HG03354 (cell line): ENCODE results near the gene KCNC1.

Experiments used
- ATAC-seq: cut with Tn5 transposase; IDR thresholded peaks from one replicate; pipeline ENCODE4 v1.9.1; 2021; ENCODE audit warnings: mild to moderate bottlenecking; ENCODE audit not compliant: unreplicated experiment, poor library complexity, severe bottlenecking

The KCNC1 gene

DNA sequence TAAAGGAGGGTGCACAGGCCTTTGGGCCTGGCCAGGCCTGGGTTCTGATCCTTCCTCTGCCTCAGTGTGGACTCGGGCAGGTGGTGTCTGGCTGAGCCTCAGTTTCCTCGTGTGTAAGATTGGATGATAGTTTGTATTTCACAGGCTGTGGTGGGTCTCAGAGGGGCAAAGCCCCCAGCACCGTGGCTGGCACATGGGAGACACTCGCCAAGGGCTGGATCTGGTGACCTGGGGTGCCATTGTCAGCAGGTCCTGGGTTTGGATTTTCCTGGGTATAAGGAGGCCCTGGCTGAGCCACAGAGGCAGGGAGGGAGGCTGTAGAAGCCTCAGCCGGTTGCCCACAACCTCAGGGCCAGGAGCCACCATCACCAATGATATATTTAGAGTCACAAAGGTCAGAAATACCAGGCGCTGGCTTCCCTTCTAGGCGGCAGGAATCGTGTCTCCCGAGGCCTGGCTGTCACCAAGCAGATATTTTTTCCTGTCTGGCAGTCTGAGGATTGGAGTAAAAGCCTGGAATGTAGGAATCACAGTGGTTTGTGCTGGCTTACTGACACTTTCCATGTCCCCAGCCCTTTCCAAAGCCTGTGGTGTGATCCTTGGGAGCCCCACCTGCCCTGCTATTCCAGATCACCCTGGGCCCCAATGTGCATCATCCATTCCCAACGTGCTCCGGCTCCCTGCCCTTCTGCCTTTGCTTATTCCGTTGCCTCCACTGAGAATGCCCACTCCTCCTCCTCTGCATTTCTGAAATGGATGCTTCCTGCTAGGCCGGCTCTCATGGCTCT lies 15.6 kb downstream of the KCNC1 start:
- ATAC-seq: no peak

DNA sequence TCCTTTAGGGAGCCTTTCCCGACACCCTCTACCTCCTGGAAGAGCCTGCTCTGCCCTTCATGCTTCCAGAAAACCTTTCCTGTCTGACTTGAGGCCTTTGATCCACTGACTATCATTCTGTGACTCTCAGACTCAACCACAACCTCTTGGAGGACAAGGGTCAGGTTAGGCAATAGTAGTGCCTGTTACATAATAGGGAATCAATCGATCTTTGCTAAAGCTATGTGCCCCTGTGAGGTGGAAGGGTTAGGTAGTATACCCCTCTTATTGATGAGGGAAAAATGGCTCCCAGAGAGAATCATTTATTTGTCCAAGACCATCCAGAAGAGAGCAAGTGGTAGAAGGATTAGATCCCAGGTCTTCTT lies 16.2 kb downstream of the KCNC1 start:
- no peak for ATAC-seq

DNA sequence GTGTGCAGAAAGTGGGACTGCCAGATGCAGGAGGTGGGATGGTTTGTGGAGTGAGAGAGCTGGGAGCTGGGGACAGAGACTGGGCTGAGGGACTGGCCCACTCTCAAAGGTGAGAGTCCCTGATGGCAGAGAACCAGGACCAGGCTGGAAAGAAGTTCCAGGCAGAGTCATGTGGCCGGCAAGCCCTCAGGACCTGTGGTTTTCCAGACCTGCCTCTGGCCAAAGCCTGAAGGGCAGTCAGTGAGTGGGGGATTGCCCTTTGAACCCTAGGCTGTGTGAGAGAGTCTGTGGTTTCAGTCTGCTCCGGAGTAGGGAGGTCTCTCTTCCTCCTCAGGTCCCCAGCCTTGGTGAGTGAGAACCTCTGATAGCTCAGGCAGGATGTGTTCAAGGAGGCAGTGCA lies 17.0 kb downstream of the KCNC1 start:
- no peak for ATAC-seq

DNA sequence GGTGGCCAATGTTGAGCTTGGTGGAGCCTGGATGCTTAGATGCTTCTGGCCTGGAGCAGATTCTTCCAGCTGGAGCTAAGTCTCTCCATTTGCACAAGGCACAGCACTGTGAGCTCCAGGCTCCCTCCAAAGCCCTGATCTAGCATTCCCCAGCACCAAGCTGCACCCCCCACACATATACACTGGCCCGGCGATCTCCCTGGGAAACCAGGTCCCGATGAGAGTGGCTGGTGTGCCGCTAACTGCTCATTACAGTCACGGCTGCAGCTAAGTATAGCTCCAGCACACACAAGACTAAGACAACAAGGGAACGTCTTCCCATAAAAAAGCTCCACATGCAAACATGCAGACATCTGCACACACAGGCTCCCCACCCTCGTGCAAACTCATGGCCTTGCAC lies 17.6 kb downstream of the KCNC1 start:
- no peak for ATAC-seq

DNA sequence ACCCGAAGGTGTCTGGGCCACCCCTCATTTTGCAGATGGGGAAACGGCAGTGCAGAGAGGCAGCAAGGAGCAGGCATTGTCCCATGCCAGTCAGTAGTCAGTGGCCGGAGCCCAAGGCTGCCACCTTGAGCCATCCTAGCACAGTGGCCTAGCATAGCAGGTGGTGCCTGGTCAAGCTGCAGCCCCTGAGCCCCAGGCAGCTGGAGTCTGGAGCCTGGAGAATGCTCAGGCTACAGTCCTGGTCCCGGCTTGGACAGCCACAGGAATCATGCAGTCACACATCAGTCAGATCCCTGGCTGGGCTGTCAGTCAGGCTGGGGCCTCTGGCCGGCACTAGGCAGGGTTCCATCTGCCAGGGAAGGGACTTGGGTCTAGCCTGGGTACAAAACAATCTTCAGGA lies 18.6 kb downstream of the KCNC1 start:
- no peak for ATAC-seq

DNA sequence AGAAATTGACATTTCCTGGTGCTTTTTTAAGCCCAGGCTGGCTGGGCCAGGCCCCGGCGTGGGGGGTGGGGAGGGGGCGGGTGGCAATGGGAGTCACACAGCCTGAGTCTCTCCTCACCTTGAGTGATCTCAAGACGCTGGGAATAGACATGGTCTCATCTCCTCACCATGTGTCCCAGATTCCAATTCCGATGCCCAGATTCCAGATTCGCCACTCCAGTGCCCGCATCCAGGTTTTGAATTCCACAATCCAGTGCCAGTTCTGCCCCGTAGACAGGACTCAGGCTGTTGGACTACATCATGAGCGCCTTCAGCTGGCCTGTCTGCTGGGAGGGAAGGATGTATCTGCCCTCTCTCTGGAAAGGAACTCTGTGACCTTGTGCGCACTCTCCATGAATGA lies 19.1 kb downstream of the KCNC1 start:
- no peak for ATAC-seq

DNA sequence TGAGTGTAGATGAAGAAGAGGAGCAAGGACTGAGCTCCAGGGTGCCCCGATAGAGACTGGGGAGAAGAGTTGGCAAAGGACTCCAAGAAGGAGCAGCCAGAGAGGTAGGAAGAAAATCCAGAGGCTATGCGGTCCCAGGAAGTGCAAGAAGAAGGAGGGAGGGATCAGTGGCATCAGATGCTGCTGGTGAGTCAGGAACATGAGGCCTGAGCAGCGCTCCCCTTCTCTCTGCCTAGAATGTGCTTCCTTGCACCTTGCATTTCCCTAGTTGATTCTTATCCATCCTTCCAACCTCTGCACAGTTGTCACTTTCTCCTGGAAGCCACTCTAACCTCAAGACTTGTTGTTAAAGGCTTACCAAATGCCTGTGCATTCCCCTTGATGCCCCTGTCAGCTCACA lies 21.3 kb downstream of the KCNC1 start:
- no peak for ATAC-seq

DNA sequence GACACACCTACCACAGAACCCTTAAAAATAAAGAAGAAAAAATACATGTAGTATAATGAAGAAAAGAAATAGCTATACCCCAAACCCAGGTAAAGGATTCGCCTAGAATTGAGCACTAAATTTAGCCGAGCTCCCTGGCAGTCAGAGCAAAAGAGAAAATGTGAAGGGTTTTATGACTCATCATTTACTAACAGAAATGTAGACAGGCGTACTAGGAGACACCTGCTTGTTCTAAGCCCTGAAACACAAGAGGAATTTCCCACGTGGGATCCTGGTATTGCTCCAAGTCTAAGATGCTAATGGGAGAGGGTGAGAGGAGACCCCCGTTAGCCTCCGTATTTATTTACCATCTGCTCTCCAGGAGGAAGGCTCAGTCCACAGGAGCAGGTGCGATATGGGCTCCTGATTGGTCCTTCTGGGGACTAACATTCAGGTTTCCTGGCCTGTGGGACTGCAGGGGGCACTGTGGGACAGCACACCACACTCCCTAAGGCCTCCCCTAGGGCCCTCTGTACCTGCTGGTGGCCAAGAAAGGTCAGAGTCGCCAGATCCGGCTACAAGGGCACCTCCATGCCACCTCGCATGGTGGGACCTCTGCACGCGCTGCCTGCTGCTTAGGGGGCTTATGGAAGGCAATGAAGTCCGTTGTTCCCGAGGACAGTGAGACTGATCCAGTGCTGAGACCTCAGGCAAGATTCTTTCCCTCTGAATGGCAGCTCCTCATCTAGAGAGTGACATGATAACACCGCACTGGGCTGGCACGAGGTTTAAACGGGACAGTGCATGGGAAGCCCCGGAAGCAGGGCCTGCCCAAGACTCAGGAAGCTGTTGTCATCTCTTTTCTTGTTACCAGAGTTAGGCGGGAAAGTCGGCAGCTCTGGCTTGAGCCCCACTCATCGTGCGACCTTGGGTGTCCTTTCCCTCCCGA lies 25.8 kb downstream of the KCNC1 start:
- ATAC-seq: peak; percentile 70

DNA sequence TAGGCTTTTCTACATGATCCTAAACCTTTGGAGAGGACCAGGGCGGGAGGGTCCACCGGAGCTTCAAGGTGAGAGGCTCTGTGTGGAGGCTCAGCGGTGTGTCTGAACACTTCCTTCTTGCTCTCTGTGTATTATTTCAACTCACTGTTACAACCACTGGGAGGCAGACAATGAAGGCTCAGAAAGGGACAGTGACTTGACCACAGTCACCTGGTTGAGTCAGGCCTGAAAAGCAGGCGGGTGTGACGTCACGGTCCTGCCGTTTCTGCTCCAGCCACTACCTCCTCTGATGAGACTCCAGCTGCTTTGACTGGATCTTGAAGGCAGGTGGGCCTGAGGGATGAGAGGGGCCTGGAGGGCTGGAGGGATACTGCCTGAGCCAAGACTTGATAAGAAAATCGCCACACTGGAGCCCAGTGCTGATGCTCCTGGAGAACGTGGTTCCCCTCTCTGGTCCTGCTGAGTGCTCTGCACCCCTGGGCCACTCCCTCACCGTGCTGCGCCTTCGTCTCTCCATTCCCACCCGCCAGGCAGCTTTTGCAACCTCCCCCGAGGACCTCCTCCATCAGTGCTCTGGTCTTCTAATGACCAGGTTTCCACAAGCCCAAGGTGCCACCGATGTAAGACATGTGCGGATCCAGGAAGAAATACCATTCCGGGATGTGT lies 27.9 kb downstream of the KCNC1 start:
- no peak for ATAC-seq

DNA sequence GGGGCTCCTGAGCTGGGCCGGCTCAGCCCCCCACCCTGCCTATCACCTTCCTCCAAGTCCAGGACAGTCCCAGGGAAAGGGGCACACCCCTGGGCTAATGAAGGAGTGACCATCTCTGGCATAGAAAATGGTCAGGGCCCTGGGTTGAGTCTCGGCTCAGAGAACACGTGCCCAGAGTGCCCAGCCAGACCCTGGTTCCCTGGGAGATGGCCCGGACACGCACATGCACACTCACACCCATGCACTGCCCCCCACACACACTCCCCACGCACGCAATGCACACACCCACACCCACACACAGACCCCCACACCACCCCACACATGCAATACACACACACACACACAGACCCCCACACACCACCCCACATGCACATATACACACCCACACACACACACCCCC lies 28.7 kb downstream of the KCNC1 start:
- no peak for ATAC-seq

DNA sequence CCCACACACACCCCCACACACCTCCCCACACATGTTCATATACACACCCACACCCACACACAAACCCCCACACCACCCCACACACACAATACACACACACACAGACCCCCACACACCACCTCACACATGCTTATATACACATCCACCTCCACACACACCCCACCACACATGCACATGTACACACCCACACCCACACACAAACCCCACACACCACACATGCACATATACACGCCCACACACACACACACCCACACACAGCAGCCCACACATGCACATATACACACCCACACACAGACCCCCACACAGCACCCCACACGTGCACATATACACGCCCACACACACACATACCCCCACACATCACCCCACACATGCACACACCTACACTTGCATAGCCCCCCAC lies 29.1 kb downstream of the KCNC1 start:
- ATAC-seq: no peak

DNA sequence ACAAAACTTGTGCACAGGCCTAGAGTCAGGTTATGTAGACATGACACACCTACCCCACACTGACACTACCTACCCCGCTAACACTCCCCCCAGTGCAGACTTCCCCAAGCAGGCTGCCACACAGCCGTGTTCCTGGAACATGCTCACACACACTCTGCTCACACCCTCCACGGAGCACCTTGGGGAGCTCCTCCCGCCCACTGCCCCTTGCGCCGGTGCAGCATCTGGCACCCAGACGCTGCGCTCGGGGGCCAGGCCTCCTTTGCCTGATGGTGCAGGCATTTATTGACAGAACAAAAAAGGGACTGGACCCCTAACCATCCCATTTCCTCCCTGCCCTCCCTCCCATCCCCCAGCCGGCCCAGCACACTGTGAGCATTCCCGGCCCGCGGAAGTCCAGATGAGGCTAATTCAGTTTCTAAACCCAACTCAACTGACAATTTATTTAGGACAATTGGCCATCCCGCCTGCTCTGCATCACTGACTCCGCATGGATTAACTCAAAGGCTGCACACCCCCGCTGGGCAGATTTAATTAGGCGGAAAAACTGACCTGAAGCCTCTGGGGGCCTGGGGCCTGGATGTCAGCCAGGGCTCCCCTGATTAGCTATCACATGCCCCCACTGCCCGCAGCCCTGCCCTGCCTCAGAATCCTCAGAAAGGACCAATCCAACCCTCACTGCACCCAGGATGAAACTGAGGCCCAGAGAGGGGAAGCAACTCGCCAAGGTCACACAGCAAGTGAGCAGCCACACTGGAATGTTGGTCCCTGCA lies 30.1 kb downstream of the KCNC1 start:
- ATAC-seq: no peak

DNA sequence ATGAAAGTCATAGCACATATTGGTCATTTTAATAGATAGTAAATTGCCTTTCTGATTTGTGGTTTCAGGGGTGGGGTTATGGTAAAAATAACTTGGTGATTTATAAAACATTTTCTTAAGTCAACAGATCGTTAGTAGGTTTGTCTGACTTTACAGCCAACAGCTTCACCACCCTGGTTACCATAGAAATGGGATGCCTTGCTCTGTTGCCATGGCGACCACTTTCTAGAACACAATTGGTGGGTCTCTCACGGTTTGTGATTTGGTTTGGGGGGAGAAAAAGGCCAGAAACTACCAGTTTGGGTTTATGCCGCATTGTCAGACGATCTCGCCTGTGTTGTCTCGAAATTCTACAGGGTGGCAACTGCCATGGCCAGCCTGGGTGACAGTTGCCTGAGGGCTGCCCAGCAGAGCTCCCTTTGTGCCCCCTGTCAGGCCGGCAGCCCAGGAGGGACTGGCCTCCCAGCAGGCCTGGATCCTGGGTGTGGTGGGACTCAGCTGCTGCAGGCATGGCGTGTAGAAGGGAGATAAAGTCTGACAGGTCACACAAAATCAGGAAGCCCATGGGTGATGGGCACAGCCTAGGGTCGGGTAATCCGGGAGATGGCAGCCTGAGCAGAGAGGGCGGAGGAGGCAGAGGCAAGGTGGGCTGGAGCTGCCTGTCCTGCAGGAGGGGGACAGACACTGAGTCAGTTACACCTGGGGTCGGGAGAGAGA lies 30.9 kb downstream of the KCNC1 start:
- no peak for ATAC-seq

DNA sequence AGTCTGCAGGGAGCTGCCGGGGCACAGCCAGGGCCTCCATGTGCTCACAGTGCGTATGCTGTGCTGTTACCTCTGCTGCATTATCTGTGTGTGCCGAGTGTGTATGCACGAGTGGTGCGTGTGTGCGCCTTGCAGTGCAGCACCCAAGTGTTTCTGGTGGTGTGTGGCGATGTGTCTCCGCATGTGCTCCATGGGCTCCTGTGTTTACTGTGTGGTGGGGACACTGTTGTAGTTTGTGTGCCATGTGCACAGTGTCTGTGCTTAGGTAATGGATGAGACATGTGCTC lies 31.4 kb downstream of the KCNC1 start:
- no peak for ATAC-seq

DNA sequence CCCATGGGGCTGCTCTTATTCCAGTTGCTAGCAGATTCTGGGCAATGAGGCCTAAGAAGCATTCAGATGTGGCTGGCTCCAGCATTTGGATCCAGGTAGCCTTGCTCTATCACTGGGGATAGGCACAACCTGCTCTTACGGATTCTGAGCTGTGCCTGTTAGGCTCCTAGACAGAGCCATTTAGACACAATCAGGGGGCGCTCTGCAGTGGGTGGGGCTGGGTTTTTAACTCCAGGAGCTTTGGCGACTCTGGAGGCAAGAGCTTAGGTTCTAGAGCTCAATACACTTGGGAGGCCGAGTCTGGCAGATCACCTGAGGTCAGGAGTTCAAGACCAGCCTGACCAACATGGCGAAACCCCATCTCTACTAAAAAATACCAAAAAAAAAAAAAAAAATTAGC lies 32.0 kb downstream of the KCNC1 start:
- no peak for ATAC-seq

DNA sequence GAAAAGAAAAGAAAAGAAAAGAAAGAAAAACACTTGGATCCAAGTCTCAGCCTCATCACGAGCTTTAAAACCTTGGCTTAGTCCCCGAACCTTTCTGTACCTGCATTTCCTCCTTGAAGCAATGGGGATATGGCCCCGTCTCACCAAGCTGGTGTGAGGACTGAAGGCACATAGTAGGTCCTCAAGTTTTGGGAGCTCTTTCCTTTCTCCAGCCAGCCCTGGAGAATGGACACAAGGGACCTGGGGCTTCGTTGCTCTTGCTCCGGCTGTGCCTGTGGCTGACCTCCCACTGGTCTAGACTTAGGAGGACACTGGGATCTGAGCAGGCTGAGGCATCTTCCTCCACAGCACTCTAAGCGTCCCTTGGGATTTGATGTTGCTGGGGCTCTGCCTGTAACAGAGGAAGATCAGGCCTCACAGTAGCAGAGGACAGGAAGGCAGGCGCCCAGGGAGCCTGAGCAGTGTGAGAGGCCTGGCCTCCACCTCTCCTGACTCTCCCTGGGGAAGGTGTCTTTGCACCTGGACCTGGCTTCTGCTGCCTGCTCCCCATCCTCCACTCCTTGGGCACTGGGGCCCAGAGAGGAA lies 32.8 kb downstream of the KCNC1 start:
- no peak for ATAC-seq

DNA sequence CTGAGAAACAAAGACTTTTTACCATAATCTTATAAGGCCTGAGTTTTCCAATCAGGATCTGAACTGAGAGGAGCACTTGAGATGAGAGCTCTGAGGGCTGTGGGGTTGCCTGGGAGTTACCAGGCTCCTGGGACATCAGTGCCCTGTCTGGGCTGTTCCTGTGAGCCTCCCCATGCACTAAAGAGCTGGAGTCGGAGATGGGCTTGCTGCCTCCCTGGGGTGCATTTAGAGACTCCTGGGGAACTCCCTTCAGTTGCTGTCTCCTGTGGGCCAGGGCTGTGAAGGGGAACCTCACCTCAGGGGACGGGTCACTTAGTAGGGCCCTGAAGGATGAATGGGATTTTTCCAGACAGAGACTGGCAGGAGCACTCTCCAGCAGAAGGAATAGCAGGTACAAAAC lies 33.3 kb downstream of the KCNC1 start:
- no peak for ATAC-seq

DNA sequence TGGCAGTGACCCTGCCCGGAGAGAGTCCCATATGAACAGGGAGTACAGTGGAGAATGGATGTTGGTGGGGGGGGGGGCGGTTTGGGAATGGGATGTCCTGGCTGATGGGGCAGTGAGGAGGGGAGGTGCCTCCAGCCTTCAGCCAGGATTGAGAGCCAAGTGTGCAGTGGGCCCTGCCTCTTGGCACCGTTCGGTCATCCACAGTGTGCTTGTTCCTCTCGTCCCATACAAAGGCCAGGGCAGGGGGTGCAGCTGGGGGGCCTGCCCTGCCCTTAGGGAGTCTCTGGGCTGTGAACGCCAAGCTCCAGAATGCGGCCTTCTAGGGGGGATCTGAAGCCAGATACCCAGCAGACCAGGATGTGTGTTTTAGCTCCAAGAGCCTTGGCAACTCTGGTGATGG lies 34.0 kb downstream of the KCNC1 start:
- no peak for ATAC-seq

DNA sequence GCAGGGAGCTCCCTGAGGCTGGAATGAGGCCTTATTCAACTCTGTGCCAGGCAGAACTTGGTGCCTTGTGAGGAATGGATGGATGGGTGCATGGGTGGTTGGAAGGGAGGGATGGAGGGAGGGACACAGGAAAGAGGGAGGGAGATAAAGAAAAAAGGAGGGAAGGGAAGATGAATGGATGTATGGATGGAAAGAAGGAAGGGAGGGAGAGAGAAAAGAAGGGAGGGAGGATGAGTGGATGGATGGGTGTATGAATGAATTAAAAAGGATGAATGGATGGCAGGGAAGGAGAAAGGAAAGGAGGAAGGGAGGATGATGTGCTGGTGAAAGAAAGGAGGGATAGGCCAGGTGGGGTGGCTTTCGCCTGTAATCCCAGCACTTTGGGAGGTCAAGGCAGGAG lies 34.6 kb downstream of the KCNC1 start:
- ATAC-seq: no peak
